AML-193 (cell line): Measurements from ENCODE around the gene ZNF865.

Experiments used
- DNase-seq, 2 experiments: peaks; one replicate each; lab custom pipeline; 2025; lab: John Stamatoyannopoulos, UW

Gene ZNF865

DNA sequence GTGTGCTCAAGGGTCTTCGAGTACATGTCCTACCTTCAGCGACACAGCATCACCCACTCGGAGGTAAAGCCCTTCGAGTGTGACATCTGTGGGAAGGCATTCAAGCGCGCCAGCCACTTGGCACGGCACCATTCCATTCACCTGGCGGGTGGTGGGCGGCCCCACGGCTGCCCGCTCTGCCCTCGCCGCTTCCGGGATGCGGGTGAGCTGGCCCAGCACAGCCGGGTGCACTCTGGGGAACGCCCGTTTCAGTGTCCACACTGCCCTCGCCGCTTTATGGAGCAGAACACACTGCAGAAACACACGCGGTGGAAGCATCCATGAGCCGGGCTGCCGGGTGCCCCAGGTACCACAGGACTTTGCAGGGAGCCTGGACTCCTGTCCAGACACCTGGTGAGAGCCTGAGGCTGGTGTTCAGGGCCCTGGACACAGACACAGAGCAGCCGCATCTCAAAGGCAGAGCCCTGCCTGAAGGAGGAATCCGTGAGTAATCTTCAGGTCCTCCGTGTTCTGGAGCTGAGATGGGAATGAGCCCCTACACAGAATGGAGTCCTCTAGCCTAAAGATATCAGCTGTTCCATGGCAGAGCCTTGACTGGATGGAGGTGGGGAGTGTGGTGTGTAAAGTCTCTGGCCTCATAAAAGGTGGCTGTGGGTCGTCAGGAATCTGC, 39.5 kb downstream of the ZNF865 start:
- DNase-seq, result no peak

DNA sequence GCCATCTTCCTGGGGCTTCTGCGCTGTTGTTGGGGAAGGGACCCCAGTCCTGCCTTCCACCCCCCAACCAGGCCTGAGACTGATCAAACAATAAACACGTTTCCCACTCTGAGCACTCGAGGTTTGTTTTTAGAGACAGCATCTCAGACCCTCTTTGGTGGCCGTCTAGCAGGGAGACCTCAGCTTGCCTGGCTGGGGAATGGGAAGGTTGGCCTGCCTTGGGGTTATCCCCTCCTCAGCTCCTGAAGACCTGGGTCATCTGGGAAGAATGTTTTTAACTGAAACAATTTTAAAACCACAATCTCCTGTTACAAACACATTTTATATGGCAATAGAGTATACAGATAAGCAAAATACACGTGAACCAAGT, 40.0 kb downstream of the ZNF865 start:
- DNase-seq, result no peak

DNA sequence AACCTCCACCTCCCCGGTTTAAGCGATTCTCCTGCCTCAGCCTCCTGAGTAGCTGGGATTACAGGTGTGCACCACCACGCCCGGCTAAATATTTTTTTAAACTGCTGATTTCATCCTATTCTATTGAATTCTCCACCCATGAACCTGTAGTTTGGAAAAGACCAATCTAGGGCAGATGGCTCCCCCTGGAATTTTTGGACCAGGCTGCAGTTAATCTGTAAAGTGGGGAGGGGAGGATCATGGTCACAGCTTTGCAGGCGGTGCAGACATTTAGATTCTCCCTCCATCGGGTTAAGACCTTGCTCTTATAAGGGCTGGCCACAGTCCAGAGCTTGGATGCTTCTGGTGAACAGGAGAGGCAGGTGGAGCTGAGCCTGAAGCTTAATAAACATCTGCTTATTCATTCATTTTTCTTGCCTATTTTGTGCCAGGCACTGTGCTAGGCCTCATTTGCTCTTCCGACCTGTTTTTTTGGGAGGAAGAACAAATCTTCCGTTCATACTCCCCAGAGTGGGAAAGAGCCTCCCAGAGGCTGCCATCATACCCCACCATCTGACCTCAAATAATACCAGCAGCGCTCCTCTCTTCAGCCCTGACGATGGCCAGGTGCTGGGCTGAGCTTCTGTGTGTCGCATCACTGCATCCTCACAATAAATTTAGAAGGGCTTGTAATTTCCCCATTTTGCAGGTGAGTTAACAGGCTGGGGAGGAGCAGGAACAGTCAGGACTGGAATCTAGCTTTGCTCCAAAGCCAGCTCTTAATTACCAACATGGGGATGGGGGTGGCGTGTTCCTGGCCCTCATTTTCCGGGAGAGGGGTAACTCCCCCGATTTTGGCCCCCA, 41.7 kb downstream of the ZNF865 start:
- DNase-seq, result no peak

DNA sequence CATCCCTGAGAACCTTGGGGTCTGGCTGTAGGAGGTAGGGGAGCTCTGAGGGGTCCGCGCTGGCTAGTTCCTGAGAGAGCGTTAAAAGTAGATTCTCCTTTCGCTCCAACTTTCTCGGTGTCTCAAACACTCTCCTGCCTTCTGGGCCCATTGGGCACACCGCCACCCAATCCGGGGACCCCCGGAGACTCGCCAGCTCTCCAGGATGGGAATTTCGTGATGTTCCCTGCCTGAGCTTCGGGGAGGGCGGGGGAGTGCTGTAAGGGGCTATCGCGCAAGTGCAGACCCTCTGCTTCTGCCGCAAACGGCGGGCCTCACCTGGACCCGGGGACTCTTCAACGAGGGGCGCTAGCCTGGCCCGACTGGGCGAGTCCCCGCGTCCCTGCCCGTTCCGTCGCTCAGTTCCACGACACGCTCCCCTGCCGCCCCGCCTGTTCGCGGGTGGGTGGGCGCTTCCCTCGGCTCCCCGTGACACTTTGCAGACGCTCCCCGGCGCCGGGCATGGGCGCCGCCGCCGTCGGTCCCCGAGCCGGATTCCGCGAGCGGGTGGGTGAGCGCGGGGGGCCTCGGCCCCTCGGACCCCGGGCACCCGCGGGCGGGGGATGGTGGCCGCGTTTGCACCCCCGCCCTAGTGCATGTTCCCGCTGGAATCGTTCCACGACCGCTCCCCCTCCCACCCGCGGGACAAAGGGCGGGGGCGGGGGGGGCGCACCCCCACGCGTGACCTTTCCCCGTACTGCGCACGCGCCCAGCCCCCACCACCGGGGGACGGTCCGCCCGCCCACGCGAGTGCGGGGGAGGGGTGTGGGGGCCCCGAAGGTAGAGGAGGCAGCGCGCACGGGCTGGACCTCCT, 42.5 kb downstream of the ZNF865 start, which contains the start of gene CCDC106:
CCDC106 (plus strand) TSS at position 481 of the 853 bp plus-strand sequence. CDS start 835 bp downstream, outside the sequence.
- peak; percentile 17 to 22 for DNase-seq

DNA sequence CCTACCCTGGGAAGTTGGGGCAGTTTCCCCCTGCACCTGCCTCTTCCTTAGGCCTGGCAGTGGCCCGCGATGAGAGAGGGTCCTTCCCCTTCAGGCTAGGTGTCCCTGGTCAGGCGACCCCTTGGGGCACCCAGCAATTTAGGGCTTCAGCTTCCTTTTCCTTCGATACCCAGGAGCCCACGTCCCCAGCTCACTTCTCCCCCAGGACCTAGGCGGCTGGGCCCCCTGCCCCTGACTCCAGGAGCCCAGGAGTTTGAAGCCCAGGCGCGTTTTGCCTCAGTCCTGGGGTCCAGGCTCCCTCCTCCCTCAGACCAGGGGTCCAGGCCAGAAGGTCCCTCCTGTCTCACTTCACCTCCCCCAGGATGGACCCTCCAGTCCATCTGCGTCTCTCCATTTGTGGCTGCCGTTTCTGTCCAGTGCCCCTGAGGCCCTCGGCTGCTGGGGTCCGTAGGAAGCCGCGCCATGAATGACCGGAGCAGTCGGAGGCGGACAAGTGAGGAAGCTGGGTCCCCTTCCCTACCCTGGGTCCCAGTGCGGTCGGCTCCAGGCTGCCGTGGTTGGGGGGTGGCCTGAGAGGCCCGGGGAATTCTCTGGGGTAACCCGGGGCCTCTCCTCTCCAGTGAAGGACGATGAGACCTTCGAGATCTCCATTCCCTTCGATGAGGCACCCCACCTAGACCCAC, 43.3 kb downstream of the ZNF865 start:
- DNase-seq, result no peak

DNA sequence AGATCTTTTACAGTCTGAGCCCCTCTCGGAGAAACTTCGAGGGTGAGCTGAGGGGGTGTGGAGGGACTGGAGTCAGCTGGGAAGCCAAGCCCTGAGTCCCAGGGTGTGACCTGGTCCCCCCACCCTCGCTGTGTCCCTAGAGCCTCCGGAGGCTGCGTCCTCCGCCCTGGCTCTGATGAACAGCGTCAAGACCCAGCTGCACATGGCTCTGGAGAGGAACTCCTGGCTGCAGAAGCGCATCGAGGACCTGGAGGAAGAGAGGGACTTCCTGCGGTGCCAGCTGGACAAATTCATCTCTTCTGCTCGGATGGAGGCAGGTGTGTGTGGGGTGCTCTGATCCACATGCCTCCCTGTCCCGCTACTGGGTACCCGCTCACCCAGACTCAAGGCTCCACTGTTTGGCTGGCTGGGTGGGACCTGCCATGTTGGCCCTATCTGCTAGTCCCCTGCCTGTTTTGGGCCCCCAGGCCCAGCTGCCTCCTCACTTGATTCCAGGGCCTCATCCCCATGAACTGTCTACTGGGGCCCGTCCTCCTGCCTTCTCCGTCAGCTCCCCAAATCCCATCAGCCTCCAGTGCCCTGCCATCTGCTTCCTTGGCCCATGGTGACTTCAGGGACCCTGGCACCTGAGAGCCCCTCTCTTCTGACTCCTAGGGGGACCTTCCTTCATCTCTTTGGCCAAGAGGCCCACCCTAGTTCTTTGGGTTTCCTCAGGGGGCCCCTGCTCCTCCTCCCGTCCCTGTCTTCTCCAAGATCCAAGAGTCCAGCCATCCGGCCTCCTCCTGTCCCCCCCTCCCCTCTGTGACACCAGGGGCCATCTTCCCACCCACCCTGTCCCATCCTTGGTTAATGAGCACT, 44.0 kb downstream of the ZNF865 start:
- no peak for DNase-seq

DNA sequence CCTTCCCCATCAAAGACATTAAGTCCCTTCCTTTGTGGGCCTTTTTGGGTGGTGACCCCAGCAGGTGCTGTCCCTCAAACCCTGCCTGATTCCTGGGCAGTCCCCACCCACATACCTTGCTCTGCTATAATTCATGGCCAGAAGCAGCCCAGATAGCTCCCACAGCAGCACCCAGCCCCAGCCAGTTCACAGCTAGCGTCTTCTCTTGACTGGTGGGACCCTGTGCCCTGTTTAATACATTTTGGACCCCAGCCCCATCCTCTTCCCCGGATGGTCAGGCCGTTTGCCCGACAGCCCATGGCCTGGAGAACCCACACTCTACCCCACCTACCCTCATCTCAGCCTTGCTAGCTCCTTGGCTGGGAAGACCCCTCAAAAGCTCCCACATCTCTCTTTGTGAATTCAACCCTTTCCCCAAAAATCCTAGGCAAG, 44.7 kb downstream of the ZNF865 start:
- DNase-seq, result no peak

DNA sequence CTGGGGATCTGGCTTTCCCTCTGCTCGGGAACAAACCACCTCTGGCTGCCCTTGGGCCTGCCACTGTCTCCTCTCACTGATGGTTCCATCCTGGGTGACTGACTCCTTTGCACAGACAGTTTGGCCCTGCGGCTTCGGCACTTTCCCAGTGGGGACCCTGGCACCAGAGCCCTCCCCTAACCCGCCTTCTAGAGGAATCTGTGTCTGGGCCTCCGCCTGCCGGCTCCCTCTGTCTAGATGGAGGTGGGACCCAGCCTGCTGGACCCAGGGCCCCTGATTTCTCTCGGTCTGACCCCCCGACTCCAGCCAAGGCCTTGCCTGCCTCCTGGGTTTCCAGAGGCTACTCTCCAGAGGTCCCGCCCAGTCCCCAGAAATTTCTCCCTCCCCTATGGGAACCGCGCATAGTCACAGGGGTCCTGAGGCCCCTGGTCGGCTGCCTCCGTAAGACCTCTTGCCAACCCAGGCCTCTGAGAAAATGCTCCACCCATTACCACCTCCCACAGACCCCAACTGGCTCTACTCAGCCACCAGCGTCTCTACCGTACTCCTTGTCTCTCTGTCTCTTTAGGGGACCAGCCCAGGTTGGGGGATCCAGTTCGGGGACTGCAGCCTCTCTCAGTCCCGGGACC, 45.3 kb downstream of the ZNF865 start:
- no peak for DNase-seq

DNA sequence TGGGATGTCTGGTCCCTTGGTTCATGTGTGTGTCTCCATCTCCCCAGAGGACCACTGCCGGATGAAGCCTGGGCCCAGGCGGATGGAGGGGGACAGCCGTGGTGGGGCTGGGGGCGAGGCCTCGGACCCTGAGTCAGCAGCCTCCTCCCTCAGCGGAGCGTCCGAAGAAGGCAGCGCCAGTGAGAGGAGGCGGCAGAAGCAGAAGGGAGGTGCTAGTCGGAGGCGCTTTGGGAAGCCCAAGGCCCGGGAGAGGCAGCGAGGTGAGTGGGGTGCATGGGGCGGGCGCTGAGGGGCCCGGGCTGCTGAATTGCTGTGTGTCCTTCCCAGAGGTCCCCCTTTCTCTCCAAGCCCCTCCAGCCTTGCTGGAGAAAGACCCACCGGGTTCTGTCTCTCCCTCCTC, 45.8 kb downstream of the ZNF865 start:
- DNase-seq, result no peak

DNA sequence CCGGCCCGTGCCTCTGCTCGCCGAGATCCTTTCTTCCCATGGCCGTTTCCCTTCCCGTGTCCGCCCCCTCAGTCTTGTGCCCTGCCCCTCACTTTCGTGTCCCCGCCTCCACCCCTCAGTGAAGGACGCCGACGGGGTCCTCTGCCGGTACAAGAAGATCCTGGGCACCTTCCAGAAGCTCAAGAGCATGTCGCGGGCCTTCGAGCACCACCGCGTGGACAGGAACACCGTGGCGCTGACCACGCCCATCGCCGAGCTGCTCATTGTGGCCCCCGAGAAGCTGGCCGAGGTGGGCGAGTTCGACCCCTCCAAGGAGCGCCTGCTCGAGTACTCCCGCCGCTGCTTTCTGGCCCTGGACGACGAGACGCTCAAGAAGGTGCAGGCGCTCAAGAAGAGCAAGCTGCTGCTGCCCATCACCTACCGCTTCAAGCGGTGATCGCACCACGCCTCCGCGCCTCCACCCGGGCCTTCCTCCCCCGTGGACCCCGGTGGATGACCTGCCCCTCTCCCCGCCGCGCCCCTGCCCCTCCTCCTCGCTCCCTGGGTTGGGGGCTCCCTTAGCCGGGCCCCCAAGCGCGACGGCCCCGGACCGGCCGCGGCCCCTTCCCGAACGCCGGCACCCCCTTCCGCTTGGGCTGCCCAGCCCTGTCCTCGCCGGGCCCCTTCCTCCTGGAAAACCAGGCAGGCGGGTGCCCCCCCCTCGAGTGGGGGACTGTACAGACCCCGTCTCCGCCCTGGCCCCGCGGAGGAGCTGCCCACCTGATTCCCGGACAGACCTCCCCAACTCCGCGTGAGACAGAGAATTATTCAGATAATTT, 47.1 kb downstream of the ZNF865 start:
- DNase-seq, result no peak

DNA sequence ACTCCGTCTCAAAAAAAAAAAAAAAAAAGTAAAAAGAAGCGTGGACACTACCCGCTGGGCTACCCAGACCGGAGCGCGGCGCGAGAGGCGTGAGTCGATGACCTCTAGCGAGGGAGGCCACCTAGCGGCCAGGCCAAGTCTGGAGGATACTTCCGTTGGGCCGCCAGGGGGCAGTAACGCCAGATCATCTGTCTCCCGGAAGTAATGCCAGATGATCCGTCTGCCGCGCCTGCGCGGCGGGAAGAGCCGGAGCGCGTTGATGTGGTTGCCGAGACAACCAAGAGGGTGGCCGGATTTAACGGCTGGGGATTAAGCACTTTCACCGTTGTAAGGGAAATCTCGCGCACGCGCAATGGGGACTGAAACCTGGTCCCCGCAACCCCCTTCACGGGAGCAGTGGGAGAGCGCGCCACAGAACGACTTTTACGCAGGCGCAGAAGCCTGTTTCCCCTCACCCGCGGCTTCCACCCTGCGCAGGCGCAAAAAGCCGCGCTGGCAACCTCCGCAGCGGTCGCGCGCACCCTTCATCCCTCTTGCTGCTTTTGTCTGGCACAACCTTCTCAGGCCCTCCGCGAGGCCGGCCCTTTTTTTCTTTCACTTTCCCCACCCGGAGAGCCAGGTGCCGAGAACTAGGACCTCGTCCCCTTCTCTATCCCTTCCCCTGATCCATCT, 48.3 kb downstream of the ZNF865 start:
- DNase-seq, result peak; percentile 95 to 96

DNA sequence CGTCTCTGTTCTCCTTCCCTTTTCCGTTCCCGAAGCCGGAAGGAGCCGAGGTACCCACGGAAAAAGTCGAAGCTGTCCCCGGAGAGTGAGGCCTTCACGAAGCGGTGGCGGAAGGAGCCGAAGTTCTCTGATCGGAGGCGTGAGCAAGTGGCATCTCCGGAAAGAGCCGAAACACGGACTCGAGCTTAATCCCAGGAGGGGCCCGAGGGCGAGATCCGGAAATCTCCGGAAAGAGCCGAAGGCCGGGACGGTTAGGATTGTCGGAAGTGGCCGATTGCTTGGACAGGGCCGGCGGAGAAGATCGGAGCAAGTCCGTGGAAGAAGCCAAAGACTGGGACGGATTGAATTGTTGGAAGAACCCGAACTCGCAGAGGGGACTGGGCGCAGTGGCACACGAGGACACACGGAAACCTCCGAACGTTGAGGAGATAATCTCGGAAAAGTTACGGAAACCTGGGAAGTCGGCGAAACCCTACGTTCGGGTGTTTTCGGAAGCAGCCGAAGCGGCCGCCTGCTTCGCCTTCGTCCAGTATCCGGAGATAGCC, 48.9 kb downstream of the ZNF865 start:
- peak; percentile 96 to 97 for DNase-seq

DNA sequence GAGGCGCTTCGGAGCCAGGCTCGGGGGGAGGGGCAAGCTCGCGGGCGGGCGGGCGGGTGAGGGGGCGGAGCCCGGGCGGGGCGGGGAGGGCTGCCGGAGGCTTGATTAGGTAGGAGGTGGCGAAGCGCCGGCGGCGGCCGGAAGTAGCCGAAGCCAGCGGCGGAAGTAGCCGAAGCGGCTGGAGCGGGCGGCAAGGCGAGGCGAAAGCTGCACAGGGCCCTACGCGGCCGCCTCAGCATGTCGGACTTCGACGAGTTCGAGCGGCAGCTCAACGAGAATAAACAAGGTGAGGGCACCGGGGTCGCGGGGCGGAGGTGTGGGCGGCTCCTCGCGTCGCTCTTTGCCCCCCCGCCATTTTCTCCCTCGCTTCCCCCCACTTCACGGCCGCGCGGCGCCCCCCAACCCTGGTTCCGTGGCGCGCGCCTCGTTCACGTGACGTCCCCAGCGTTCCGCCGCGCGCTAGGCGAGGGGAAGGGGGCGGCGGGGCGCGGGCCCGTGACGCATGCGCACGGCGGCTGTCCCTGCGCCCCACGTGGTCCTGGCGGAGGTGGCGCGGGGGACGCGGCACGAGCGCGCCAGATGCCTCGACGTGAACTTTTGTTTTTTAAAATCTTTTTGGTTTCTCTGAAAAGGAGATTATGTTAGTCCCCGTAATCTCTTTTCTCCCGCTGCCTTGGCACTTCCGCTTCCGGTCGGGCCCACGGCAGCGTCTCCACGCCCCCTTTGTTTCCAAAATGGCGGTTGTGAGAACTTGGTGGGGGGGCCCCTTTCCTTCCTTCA, 49.6 kb downstream of the ZNF865 start, which contains the start of gene U2AF2:
U2AF2 (plus strand) TSS at position 168 of the 780 bp plus-strand sequence; CDS start at position 238, 70 bp downstream.
- peak; percentile 91 to 92 for DNase-seq

DNA sequence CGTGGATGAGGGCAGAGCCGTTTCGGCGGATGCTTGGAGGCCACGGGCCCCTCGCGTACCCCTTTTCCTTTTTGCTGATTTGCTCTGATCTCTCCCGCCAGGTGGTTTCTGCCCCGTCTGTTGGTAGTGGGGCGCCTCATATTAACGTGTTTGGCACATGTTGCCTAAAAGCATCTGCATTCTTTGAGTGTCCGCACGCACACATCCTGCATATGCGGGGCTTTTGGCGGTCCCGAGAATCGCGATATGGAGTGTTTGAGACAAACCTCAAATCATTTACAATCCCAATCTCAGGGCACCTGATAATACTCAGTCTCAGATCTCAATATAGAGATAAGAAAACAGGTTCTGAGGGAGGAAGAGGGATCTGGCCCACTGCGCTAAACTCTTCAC, 50.2 kb downstream of the ZNF865 start:
- no peak for DNase-seq

DNA sequence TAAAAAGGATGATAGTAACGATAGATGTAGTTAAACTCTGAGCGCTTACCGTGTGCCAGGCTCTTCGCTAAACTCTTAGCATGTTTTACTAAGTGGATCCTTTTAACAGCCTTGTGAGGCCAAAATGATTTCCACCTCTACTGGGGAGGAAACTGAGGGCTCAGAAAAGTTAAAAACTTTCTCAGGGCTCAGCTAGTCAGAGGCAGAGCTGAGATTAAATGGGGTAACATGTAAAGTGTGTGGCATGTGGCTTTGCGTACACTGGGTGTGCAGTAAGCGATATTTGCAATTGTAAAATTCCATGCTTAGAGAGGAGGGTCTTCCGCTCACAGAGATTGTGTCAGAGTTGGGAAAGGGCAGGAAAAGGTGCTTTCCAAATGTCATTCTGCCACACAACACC, 51.1 kb downstream of the ZNF865 start:
- DNase-seq, result no peak

DNA sequence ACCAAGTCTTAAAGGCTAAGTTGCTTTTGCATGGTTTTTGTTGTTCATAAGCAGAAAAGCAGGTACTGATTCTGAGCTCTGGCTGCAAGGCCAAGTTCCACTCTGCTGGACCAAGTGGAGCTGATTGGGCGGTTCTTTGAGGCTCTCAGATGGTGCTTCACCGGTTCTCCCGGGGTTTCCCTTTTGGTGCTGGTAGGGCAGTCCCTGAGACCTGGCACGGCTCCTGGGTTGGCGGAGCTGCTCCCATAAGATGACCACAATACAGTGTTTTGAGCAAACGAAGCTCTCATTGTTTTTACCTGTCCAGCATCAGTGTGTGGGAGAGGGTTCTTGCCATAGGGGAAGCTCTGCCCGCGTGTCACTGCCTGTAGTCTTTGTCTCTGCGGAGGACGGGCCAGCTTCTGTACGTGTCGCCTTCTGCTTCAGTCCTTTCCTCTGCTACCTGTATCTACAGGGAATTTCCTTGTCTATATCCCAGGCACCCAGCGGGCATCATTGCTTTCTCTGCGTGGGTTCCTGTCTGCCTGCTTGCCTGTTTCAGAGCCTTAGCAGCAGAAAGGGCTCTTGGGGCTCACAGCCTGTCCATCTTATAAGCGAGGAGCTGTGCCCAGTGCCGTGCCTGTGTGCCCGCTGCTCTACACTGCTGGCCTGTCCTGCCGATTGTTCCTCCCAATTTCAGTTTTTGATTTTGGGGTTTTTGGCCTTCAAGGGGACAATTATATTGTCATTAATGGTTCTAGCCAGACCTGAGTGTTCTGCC, 51.7 kb downstream of the ZNF865 start:
- no peak for DNase-seq
